HUES6 (cell line): Measurements from ENCODE around the gene C14orf132.

ENCODE experiments used
- H3K27ac ChIP-seq: 2 replicates; pipeline ENCODE4 v1.7.0; 2013; ENCODE audit warnings: low read depth, mild to moderate bottlenecking, low read length, inconsistent platforms
- H3K27me3 ChIP-seq: 2 replicates; pipeline ENCODE4 v1.6.1; 2013; ENCODE audit warnings: low read length; ENCODE audit not compliant: control insufficient read depth, insufficient read depth
- H3K36me3 ChIP-seq: 2 replicates; pipeline ENCODE4 v1.6.1; 2013; ENCODE audit warnings: low read length; ENCODE audit not compliant: control insufficient read depth, insufficient read depth
- H3K4me1 ChIP-seq: 2 replicates; pipeline ENCODE4 v1.6.1; 2013; ENCODE audit warnings: low read length; ENCODE audit not compliant: control insufficient read depth, insufficient read depth
- H3K4me3 ChIP-seq: 2 replicates; pipeline ENCODE4 v1.5.1; 2013; ENCODE audit warnings: low read depth, low read length
- H3K9ac ChIP-seq: one replicate; pipeline ENCODE4 v1.6.1; 2013; ENCODE audit warnings: mild to moderate bottlenecking, low read length
- H3K9me3 ChIP-seq: 2 replicates; pipeline ENCODE4 v1.6.1; 2013; ENCODE audit warnings: low read depth, low read length; ENCODE audit not compliant: control insufficient read depth, insufficient read depth

The C14orf132 gene

DNA sequence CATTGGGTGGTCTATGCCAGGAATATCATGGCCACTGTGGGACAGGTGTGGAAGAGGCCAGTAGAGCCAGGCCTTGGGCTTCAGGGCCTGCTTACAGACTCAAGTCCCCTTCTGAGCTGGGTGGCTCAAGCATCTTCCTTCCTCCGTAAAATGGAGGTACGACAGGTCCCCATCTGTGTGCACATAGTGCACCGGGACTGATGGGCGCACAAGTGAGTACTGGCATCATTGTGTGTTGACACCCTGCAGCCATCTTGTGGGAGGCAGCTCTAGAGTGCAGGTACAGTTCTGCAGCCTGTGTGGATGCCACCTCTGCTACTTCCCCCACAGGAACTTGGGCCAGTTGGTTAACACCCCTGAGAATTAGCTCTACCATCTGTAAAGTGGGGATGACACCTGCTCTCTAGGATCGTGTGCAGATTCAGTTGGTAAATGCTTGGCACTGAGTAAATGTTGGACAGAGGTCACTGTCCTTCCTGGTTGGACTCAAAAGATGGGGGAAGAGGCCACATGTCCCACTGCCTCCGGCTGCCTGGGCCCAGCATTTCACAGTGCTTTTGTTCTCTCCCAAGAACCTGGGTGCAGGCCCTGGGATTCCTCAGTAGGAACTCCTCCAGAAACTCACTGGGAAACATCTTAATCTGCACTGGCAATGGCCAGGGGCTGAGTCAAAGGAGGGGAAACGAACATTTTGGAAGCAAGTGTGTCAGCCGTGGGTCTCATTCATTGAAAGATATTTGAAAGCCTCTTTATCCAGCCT lies 70.6 kb downstream of the C14orf132 start:
- Histone ChIP-seq H3K27ac (no peak overlapping the region), H3K4me3 (no peak overlapping the region), H3K9me3 (peaks cover 32% of the 10 kb centered on the region), H3K4me1 (no peaks in the 10 kb centered on the region), H3K27me3 (no peaks in the 10 kb centered on the region), H3K9ac (no peak overlapping the region), H3K36me3 (no peaks in the 10 kb centered on the region)

DNA sequence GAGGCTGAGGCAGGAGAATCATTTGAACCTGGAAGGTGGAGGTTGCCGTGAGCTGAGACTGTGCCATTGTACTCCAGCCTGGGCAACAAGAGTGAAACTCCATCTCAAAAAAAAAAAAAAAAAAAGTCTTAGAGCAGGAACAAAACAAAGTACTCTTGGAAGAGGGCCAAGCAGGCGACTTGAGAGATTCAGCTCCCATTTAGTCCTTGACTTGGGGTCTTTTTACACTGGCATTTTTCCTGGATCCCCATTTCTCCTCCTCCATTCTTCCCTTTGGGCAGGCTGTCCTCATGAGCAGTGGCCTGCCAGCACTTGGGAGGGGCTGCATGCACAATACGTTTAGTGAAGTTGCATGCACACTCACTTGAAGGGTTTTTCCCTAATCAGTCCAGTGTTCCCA lies 72.9 kb downstream of the C14orf132 start:
- H3K36me3 ChIP-seq: no peaks in the 10 kb centered on the region
- H3K9me3 ChIP-seq: peaks cover 45% of the 10 kb centered on the region
- no peaks in the 10 kb centered on the region for H3K4me1 ChIP-seq
- H3K27ac ChIP-seq: no peak overlapping the region
- H3K4me3 ChIP-seq: no peak overlapping the region
- no peaks in the 10 kb centered on the region for H3K27me3 ChIP-seq
- no peak overlapping the region for H3K9ac ChIP-seq

DNA sequence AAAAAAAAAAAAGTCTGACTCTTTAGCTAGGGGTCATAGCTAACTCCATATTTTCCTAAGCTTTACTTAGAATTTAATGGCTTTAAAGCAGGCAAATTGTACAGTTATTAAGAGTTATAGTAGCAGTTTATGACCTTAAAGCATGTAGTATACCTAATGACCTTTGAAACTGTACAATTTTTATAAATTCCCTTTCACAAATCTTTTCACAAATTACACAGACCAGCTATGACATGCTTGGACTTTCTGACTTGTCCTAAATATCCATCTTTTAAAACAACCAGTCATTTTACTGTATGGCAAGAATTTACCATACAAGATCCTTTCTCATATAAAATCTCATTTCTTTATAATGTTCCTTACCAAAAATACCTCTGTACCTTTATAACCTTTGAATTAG lies 74.8 kb downstream of the C14orf132 start:
- no peak overlapping the region for H3K9ac ChIP-seq
- peaks cover 54% of the 10 kb centered on the region for H3K9me3 ChIP-seq
- H3K27ac ChIP-seq: no peak overlapping the region
- H3K4me3 ChIP-seq: no peak overlapping the region
- no peaks in the 10 kb centered on the region for H3K27me3 ChIP-seq
- no peaks in the 10 kb centered on the region for H3K4me1 ChIP-seq
- H3K36me3 ChIP-seq: no peaks in the 10 kb centered on the region

DNA sequence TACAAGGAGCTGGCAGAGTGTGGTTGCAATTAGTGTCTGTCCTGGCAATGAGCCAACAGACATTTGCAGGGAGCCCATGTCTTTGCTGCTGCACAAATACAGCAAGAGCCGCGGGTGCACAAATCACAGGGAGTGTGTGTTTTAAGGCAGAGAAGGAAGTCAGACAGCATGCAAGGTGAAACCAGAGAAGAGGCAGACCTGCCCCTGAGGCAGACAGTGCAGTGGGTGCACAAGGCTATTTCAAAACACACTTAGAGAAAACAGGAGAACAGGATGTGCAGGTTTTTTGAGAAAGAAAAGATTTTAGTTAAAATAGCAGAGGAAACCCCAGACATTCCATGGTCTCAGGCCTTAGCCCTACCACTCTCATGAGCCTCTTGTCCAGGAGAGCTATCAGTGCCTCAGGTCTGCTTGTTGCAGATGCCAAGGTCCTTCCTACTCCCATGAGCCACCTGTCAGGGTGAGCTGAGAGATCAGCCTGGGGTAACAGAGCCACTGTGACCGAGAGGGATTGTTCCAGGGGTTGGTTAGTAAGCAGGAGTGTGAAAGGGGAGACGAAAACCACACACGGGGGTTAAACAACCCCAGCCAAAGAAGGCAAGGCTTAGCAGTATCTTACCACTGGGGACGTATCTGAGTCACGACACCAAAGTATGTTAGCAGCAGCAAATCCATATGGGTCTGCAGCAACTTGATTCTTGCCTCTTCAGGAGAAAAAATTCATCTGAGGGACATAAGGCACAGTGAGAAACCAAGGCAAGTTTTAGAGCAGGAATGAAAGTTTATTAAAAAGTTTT lies 78.1 kb downstream of the C14orf132 start:
- Histone ChIP-seq H3K9me3 (peaks cover 45% of the 10 kb centered on the region), H3K27ac (no peak overlapping the region), H3K4me3 (no peak overlapping the region), H3K9ac (no peak overlapping the region), H3K4me1 (no peaks in the 10 kb centered on the region), H3K36me3 (no peaks in the 10 kb centered on the region), H3K27me3 (no peaks in the 10 kb centered on the region)

DNA sequence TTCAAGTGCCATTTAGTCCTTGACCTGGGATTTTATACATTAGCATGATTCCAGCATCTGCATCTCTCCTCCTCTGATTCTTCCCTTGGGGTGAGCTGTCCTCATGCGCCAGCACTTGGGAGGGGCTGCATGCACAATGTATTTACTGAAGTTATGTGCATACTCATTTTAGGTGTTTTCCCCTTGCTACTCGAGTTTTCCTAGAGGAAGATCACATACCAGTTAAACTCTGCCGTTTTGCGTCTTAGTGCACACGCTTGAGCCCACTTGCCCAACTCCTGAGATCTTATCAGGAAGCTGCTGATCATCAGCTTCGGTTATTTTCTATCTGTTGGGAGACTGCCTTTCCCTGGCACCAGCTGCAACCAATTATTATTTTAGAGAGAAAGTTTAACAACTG lies 78.8 kb downstream of the C14orf132 start:
- Histone ChIP-seq H3K27ac (no peak overlapping the region), H3K36me3 (no peaks in the 10 kb centered on the region), H3K4me3 (no peak overlapping the region), H3K9ac (no peak overlapping the region), H3K9me3 (peaks cover 39% of the 10 kb centered on the region), H3K27me3 (no peaks in the 10 kb centered on the region), H3K4me1 (no peaks in the 10 kb centered on the region)

DNA sequence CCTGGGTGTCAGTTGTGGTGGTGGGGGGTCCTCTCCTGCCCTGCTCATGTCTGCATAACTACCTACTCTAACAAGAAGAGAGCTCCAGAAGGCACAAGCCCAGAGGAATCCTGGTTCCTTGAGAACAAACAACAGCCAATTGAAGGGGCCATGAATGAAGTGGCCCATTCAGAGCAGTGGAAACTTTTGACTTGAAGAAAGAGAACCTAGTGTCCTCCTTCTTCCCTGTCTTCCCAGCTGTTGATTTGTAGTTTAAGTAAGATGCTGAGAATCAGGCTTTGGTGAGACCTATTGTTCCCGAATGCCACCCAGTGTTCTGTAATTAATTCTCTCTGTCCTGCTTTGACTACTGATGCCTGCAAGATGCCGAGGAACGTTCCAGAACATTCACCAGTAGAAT lies 79.2 kb downstream of the C14orf132 start:
- H3K9me3 ChIP-seq: peaks cover 34% of the 10 kb centered on the region
- H3K36me3 ChIP-seq: no peaks in the 10 kb centered on the region
- no peaks in the 10 kb centered on the region for H3K4me1 ChIP-seq
- no peak overlapping the region for H3K4me3 ChIP-seq
- no peaks in the 10 kb centered on the region for H3K27me3 ChIP-seq
- no peak overlapping the region for H3K27ac ChIP-seq
- no peak overlapping the region for H3K9ac ChIP-seq

DNA sequence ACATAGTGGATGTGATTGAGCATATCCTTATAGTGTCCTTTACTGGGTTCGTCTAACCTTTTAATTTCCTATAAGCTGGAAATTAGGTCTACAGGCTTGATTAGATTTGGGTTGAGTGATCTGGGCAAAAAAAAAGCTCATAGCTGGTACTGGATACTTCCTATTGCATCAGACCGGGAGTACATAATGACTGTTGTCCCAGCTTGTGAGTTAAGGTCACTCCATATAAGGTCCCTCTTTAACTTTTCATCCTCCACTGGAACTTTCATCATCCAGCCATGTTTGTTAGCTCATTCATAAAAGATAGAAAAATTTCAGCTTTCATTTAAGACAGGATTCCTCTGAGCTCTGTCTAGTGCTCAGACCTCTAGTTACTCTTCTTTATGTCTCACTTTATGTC lies 80.8 kb downstream of the C14orf132 start:
- H3K4me1 ChIP-seq: no peaks in the 10 kb centered on the region
- H3K27ac ChIP-seq: no peak overlapping the region
- no peak overlapping the region for H3K9ac ChIP-seq
- H3K36me3 ChIP-seq: no peaks in the 10 kb centered on the region
- peaks cover 20% of the 10 kb centered on the region for H3K9me3 ChIP-seq
- no peak overlapping the region for H3K4me3 ChIP-seq
- no peaks in the 10 kb centered on the region for H3K27me3 ChIP-seq

DNA sequence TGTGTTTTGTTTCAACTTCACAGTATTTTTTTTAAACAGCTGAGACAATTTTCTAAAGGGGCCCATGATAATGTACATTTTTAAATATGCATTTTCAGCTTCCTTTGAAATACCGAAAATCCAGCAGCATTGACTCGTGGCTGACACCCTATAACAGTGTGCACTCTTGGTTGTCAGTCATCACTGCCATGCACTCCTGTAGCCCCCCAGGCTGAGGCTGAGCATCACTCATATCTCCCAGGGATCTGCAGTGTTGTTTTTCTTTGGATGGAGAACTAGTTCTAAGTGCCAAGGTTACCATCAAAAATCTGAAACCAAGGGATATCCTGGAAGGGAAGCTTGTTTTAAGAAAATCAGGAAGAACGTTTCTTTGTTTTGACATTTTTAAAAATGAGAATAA lies 81.2 kb downstream of the C14orf132 start:
- Histone ChIP-seq H3K9ac (no peak overlapping the region), H3K4me3 (no peak overlapping the region), H3K27me3 (no peaks in the 10 kb centered on the region), H3K4me1 (no peaks in the 10 kb centered on the region), H3K9me3 (peaks cover 16% of the 10 kb centered on the region), H3K27ac (no peak overlapping the region), H3K36me3 (no peaks in the 10 kb centered on the region)

DNA sequence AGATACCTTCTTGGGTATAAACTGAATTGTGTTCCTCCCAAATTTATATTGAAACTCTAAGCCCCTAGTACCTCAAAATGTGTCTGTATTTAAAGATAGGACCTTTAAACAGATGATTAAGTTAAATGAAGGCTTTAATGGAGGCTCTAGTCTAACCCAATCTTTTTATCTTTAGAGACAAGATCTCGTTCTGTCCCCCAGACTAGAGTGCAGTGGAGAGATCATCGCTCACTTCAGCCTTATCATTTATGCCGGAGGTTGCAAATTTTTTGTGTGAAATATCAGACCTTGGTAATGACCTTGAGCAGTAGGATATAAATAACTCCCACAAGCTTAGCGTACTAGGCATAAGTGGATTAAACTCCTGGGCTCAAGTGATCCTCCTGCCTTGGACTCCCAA lies 81.8 kb downstream of the C14orf132 start:
- H3K27ac ChIP-seq: no peak overlapping the region
- no peaks in the 10 kb centered on the region for H3K27me3 ChIP-seq
- no peak overlapping the region for H3K4me3 ChIP-seq
- H3K4me1 ChIP-seq: no peaks in the 10 kb centered on the region
- H3K9me3 ChIP-seq: peaks cover 14% of the 10 kb centered on the region
- H3K36me3 ChIP-seq: no peaks in the 10 kb centered on the region
- no peak overlapping the region for H3K9ac ChIP-seq

DNA sequence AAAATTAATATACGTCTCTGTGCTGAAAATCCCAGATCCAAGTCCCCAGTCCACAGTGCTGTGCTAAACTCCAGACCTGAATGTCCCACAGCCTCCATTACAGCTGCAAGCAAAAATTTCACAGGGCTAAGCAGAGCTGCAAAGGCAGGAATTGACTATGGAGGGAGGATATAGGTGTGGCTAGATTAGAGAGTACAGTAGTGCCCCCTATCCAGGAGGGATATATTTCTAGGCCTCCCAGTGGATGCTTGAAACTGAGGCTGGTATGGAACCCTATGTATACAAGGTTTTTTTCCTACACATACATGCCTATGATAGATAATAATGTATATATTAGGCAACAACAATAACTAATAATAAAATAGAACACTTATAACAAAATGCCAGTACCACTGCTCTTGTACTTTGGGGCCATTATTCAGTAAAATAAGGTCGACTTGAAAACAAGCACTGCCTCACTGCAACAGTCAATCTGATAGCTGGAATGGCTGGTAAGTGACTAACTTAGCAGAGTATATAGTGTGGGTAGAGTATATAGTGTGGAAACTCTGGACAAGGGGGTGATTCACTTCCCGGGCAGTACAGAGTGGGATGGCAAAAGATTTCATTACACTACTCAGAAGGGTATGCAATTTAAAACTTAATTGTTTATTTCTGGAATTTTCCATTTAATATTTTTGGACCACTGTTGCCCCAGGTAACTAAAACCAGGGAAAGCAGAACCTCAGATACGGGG lies 82.7 kb downstream of the C14orf132 start:
- H3K27ac ChIP-seq: no peak overlapping the region
- H3K27me3 ChIP-seq: no peaks in the 10 kb centered on the region
- no peak overlapping the region for H3K9ac ChIP-seq
- no peaks in the 10 kb centered on the region for H3K36me3 ChIP-seq
- H3K4me3 ChIP-seq: no peak overlapping the region
- H3K4me1 ChIP-seq: no peaks in the 10 kb centered on the region
- H3K9me3 ChIP-seq: peaks cover 11% of the 10 kb centered on the region

DNA sequence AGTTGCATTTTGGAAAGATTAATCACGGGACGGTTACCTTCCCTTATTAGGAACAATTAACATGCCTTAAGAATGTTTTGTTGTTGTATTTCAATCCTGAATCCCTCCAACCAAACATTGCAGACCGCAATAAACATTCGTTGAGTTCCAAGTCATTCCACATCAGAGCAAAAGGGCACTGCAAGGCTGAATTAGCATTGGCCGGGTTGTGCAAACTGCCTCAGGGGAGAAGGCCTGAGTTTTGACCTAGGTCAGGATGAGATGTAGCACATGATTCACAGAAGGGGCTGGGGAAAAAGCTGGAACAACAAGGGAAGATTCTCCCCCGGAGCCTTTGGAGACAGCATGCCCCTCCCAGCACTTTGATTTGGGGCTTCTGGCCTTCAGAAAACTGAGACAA lies 83.3 kb downstream of the C14orf132 start:
- Histone ChIP-seq H3K9me3 (peaks cover 4% of the 10 kb centered on the region), H3K4me3 (no peak overlapping the region), H3K27me3 (no peaks in the 10 kb centered on the region), H3K9ac (no peak overlapping the region), H3K36me3 (no peaks in the 10 kb centered on the region), H3K27ac (no peak overlapping the region), H3K4me1 (no peaks in the 10 kb centered on the region)
